Activated T-cell treated with anti-CD3 and anti-CD28 coated beads for 48 hours (primary cell): Measurements from ENCODE around the gene APOC1.
"Not testable (repeated sequence)": the region's sequence is repeated elsewhere in the genome, so short reads cannot be mapped to it uniquely, and the experiment has no call there.

ENCODE experiments used
- DNase-seq: peaks from one replicate; pipeline ENCODE4 v3.0.0-alpha.2; 2020; ENCODE audit warnings: low read depth

Gene APOC1

GRCh38 chr19:44914433-44915206 is at the start of gene APOC1:
TSS of gene APOC1 (plus strand) at chr19:44914608. CDS start at chr19:44914892, 284 bp downstream.
- peak; percentile 74 for DNase-seq

GRCh38 chr19:44865196-44865767 is 49.1 kb upstream of the APOC1 start:
- no peak for DNase-seq

- DNase-seq, result no peak
These were observed 47.7 kb upstream of the APOC1 start for GRCh38 chr19:44866664-44867063.

GRCh38 chr19:44867578-44867977 is 46.8 kb upstream of the APOC1 start:
- no peak for DNase-seq

GRCh38 chr19:44869733-44870470 is 44.5 kb upstream of the APOC1 start:
- DNase-seq, result no peak

GRCh38 chr19:44871809-44872208 is 42.6 kb upstream of the APOC1 start:
- no peak for DNase-seq

DNA sequence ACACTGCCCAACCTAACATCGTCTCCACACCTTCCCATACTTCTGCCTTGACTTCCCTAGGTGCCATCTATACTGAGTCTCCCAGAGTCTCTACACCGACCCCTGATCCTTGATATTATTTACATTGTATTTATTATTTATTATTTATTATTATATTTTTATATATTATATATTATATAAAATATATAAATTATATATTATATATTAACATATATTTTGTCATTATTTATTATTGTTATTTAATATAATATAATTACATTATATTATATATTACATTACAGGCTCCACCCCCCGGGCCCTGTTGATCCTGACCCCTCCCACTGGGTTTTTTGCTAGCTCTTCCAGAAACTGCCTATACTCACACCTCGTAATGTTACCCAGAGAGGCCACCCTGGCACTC is 41.7 kb upstream of the APOC1 start:
- DNase-seq, result no peak

DNA sequence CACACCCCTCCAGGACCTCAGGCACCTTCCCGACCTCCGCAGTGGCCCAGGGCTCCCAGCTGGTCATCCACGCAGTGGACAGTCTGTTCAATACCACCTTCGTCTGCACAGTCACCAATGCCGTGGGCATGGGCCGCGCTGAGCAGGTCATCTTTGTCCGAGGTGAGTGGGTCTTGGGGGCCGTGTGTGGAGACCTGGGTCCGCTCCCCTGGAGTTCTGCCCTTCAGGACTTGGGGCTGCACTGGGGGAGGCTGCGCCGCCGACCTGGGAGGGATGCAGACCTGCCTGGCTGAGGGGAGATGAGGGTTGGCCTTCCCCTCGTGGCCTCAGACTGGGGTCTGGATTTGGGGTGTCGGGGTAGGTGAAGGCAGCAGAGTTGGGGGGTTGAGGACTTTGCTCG is 40.1 kb upstream of the APOC1 start:
- DNase-seq, result no peak

GRCh38 chr19:44875666-44876451 is 38.5 kb upstream of the APOC1 start:
- no peak for DNase-seq

GRCh38 chr19:44876930-44877535 is 37.4 kb upstream of the APOC1 start:
- no peak for DNase-seq

GRCh38 chr19:44878120-44878865 is 36.1 kb upstream of the APOC1 start:
- no peak for DNase-seq

GRCh38 chr19:44879309-44880065 is 34.9 kb upstream of the APOC1 start:
- no peak for DNase-seq

DNA sequence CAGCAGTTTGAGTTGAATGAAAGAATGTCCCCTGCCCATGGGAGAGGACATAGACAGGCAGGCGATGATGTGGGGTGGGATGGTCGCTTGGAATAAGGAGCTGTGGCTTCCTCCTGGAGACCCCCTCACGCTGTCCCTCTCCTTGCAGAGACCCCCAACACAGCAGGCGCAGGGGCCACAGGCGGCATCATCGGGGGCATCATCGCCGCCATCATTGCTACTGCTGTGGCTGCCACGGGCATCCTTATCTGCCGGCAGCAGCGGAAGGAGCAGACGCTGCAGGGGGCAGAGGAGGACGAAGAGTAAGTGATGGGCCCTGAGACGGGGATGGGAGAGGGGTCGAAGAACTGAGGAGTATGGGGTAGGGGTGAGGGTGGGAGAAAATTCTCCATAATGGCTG is 32.3 kb upstream of the APOC1 start:
- no peak for DNase-seq

- DNase-seq, result not testable (repeated sequence)
These were observed 31.6 kb upstream of the APOC1 start for GRCh38 chr19:44882619-44883397.

GRCh38 chr19:44883922-44884321 is 30.5 kb upstream of the APOC1 start:
- DNase-seq, result no peak

- no peak for DNase-seq
These were observed 29.8 kb upstream of the APOC1 start for GRCh38 chr19:44884566-44884965.

DNA sequence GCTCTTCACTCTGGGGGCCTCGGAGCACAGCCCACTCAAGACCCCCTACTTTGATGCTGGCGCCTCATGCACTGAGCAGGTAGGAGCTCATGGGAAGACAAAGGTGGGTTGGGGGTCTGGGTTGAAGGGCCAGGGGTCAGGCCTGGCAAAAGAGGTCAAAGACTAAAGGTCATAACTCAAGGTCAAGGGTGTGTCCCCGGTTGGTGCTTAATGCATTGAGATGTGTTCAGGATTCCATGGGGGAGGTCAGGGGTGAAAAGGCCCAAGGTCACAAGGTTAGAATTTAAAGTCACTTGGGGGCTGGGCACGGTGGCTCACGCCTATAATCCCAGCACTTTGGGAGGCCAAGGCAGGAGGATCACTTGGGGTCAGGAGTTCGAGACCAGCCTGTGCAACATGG is 28.3 kb upstream of the APOC1 start:
- DNase-seq, result no peak

- DNase-seq, result no peak
These were observed 26.8 kb upstream of the APOC1 start for GRCh38 chr19:44887648-44888047.

- DNase-seq, result not testable (repeated sequence)
These were observed 26.1 kb upstream of the APOC1 start for GRCh38 chr19:44888335-44888734.
